Body of pancreas (tissue), 4 donors: Measurements from ENCODE around the gene TIGD2.

Experiments used
- CTCF ChIP-seq, 7 experiments: fragments of 450-650 bp in 4 of 7; fragments of 200-600 bp in 3 of 7; sonication (generic) in 3 of 7; IDR thresholded peaks; one replicate each; pipeline ENCODE4 v1.5.1; 2016 to 2019; ENCODE audit warnings: antibody characterized with exemption in 7 of 7
- POLR2A ChIP-seq, 3 donors: fragments of 450-650 bp; IDR thresholded peaks; one replicate each; pipeline ENCODE4 v1.6.1; 2016; ENCODE audit warnings: antibody characterized with exemption in 3 of 3, mild to moderate bottlenecking in 2 of 3

- TF ChIP-seq CTCF (IDR thresholded peaks at IDR 0.05) (no peak), POLR2A (IDR thresholded peaks at IDR 0.05) (no peak)
Measured at GRCh38 chr4:89101256-89102161, 9.8 kb upstream of the TIGD2 start.
